ENCODE measurements around the gene UBE2H. TPM values are rescaled to one million over a fixed set of nuclear protein-coding genes. Genes with fewer than 3 reads are reported as not detected.

Gene UBE2H
- total and polyA plus RNA-seq, 12 donors: 26.0 to 222 (median 159) TPM

GRCh38 chr7:129875160-129875559 lies 77.6 kb downstream of the UBE2H start:
- intact Hi-C loops (cut with DNase I): loop anchor here in 1 of 10 donors (5.0 kb wide), 1 partner anchor 37 kb away; no protein-coding TSS in a partner anchor
- WGBS, 2 donors: 47 to 57% methylated on average over 2 of the region's 2 CpGs
- H3K27ac ChIP-seq: peak overlapping the region in 5 of 10 donors; percentile 25 to 56 (median 50)

GRCh38 chr7:129874722-129875121 lies 78.0 kb downstream of the UBE2H start:
- peak overlapping the region in 5 of 10 donors; percentile 25 to 56 (median 50) for H3K27ac ChIP-seq
- WGBS, 2 donors: 77 to 80% methylated on average over 4 of the region's 4 CpGs
- H3K4me1 ChIP-seq: peaks cover 5 to 71% (median 42%) of the 10 kb centered on the region in 9 donors
- intact Hi-C loops (cut with DNase I): loop anchor here in 2 of 10 donors (5.0 kb wide), 2 partner anchors 38 to 43 kb away; no protein-coding TSS in a partner anchor
- no peak overlapping the region for H3K4me3 ChIP-seq
- no peak for TF ChIP-seq CTCF (IDR thresholded peaks at IDR 0.05)
- H3K9me3 ChIP-seq: no peaks in the 10 kb centered on the region
- DNase-seq (no peak), ATAC-seq (peak in 1 of 8 donors; percentile 33)
- no peaks in the 10 kb centered on the region for H3K27me3 ChIP-seq
- H3K36me3 ChIP-seq: peaks cover 0 to 56% (median 0%) of the 10 kb centered on the region in 9 donors

More at GRCh38 chr7:129875160-129875559, 77.6 kb downstream of the UBE2H start:
- no peaks in the 10 kb centered on the region for H3K9me3 ChIP-seq
- no peak for TF ChIP-seq CTCF (IDR thresholded peaks at IDR 0.05)
- no peak for ATAC-seq
- H3K36me3 ChIP-seq: peaks cover 0 to 57% (median 0%) of the 10 kb centered on the region in 9 donors
- no peak for DNase-seq
- peaks cover 5 to 71% (median 42%) of the 10 kb centered on the region in 9 donors for H3K4me1 ChIP-seq
- H3K27me3 ChIP-seq: no peaks in the 10 kb centered on the region
- no peak overlapping the region for H3K4me3 ChIP-seq

- no peak for TF ChIP-seq CTCF (IDR thresholded peaks at IDR 0.05)
- DNase-seq (no peak), ATAC-seq (no peak)
- Histone ChIP-seq H3K4me1 (peaks cover 5 to 71% (median 41%) of the 10 kb centered on the region in 9 donors), H3K27ac (no peak overlapping the region), H3K4me3 (no peak overlapping the region), H3K9me3 (no peaks in the 10 kb centered on the region), H3K36me3 (peaks cover 0 to 37% (median 0%) of the 10 kb centered on the region in 9 donors), H3K27me3 (no peaks in the 10 kb centered on the region)
- WGBS, 2 donors: 98 to 100% methylated on average over 5 of the region's 5 CpGs
- intact Hi-C loops (cut with DNase I): loop anchor here in 1 of 10 donors (5.0 kb wide), 1 partner anchor 45 kb away; no protein-coding TSS in a partner anchor
Measured at GRCh38 chr7:129872054-129872453, 80.7 kb downstream of the UBE2H start.

- WGBS, 2 donors: 92 to 93% methylated on average over 4 of the region's 4 CpGs
- peaks cover 1 to 69% (median 37%) of the 10 kb centered on the region in 9 donors for H3K4me1 ChIP-seq
- intact Hi-C loops (cut with DNase I): loop anchor here in 1 of 10 donors (5.0 kb wide), 1 partner anchor 47 kb away; no protein-coding TSS in a partner anchor
- no peaks in the 10 kb centered on the region for H3K27me3 ChIP-seq
- DNase-seq (no peak), ATAC-seq (no peak)
- H3K27ac ChIP-seq: peak overlapping the region in 2 of 10 donors; percentile 9 to 15
- no peak for TF ChIP-seq CTCF (IDR thresholded peaks at IDR 0.05)
- H3K36me3 ChIP-seq: peaks cover 0 to 32% (median 0%) of the 10 kb centered on the region in 9 donors
- no peaks in the 10 kb centered on the region for H3K9me3 ChIP-seq
- H3K4me3 ChIP-seq: no peak overlapping the region
Measured at GRCh38 chr7:129870668-129871067, 82.1 kb downstream of the UBE2H start.
